ENCODE measurements around the gene GAGE12J. TPM values are rescaled to one million over a fixed set of nuclear protein-coding genes. Genes with fewer than 3 reads are reported as not detected.
"Not testable (repeated sequence)": the region's sequence is repeated elsewhere in the genome, so short reads cannot be mapped to it uniquely, and the experiment has no call there.

GAGE12J gene
- total RNA-seq, 3 donors from 2014 or later = not detected

DNA sequence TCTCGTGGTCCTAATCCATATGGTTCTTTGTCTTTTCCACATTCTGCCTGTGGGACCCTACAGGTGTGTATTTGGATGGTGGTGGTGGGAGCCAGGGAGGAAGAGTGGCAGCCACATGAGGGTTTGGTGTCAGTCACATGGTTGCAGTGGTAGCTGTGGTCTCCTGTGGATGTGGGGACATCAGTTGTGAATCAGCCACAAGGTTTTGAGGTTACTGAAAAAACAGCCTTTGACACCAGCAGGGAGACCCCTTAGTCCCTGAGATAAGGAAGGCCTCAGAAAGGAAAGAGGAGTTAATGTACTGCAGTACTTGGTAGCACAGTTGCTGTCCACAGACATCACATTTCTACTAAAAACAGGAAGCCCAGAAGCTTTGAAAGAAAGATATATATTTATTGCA, 34.2 kb upstream of the GAGE12J start:
- TF ChIP-seq, protein P1, sequence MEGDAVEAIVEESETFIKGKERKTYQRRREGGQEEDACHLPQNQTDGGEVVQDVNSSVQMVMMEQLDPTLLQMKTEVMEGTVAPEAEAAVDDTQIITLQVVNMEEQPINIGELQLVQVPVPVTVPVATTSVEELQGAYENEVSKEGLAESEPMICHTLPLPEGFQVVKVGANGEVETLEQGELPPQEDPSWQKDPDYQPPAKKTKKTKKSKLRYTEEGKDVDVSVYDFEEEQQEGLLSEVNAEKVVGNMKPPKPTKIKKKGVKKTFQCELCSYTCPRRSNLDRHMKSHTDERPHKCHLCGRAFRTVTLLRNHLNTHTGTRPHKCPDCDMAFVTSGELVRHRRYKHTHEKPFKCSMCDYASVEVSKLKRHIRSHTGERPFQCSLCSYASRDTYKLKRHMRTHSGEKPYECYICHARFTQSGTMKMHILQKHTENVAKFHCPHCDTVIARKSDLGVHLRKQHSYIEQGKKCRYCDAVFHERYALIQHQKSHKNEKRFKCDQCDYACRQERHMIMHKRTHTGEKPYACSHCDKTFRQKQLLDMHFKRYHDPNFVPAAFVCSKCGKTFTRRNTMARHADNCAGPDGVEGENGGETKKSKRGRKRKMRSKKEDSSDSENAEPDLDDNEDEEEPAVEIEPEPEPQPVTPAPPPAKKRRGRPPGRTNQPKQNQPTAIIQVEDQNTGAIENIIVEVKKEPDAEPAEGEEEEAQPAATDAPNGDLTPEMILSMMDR (IDR thresholded peaks at IDR 0.05) = no peak
- no peak for TF ChIP-seq POLR2AphosphoS5 (IDR thresholded peaks at IDR 0.05)
- no peak for TF ChIP-seq POLR2A (IDR thresholded peaks at IDR 0.05)
- DNase-seq (ENCODE audit: low spot score in 2 of 2) = no peak
- H3K4me1 ChIP-seq = no peaks in the 10 kb centered on the region
- peaks cover 0 to 44% of the 10 kb centered on the region in 2 donors for H3K27me3 ChIP-seq
- H3K27ac ChIP-seq = no peak overlapping the region
- intact Hi-C loops (cut with DNase I; ENCODE audit: low total_unique reads) = no loop called here
- H3K4me3 ChIP-seq = no peak overlapping the region
- no peaks in the 10 kb centered on the region for H3K9me3 ChIP-seq
- H3K36me3 ChIP-seq = no peaks in the 10 kb centered on the region

- H3K27ac ChIP-seq = no peak overlapping the region
- H3K27me3 ChIP-seq = peaks cover 0 to 51% of the 10 kb centered on the region in 2 donors
- no peak for DNase-seq (ENCODE audit: low spot score in 2 of 2)
- H3K36me3 ChIP-seq = no peaks in the 10 kb centered on the region
- TF ChIP-seq POLR2AphosphoS5 (IDR thresholded peaks at IDR 0.05) (no peak), POLR2A (IDR thresholded peaks at IDR 0.05) (no peak)
- TF ChIP-seq, protein P1 (IDR thresholded peaks at IDR 0.05) = no peak
- no peaks in the 10 kb centered on the region for H3K4me1 ChIP-seq
- intact Hi-C loops (cut with DNase I; ENCODE audit: low total_unique reads) = no loop called here
- H3K9me3 ChIP-seq = no peaks in the 10 kb centered on the region
- H3K4me3 ChIP-seq = no peak overlapping the region
Observed at GRCh38 chrX:49290215-49290614, 31.6 kb upstream of the GAGE12J start.

- H3K9me3 ChIP-seq = no peaks in the 10 kb centered on the region
- no peak for DNase-seq (ENCODE audit: low spot score in 2 of 2)
- no peak overlapping the region for H3K27ac ChIP-seq
- intact Hi-C loops (cut with DNase I; ENCODE audit: low total_unique reads) = no loop called here
- H3K27me3 ChIP-seq = peaks cover 0 to 35% of the 10 kb centered on the region in 2 donors
- H3K4me1 ChIP-seq = no peaks in the 10 kb centered on the region
- H3K4me3 ChIP-seq = no peak overlapping the region
- H3K36me3 ChIP-seq = no peaks in the 10 kb centered on the region
- TF ChIP-seq, protein P1 (IDR thresholded peaks at IDR 0.05) = peak; percentile 41 to 47 (median 43)
- TF ChIP-seq POLR2A (IDR thresholded peaks at IDR 0.05) = no peak
Observed at GRCh38 chrX:49291615-49292337, 30.1 kb upstream of the GAGE12J start.

DNA sequence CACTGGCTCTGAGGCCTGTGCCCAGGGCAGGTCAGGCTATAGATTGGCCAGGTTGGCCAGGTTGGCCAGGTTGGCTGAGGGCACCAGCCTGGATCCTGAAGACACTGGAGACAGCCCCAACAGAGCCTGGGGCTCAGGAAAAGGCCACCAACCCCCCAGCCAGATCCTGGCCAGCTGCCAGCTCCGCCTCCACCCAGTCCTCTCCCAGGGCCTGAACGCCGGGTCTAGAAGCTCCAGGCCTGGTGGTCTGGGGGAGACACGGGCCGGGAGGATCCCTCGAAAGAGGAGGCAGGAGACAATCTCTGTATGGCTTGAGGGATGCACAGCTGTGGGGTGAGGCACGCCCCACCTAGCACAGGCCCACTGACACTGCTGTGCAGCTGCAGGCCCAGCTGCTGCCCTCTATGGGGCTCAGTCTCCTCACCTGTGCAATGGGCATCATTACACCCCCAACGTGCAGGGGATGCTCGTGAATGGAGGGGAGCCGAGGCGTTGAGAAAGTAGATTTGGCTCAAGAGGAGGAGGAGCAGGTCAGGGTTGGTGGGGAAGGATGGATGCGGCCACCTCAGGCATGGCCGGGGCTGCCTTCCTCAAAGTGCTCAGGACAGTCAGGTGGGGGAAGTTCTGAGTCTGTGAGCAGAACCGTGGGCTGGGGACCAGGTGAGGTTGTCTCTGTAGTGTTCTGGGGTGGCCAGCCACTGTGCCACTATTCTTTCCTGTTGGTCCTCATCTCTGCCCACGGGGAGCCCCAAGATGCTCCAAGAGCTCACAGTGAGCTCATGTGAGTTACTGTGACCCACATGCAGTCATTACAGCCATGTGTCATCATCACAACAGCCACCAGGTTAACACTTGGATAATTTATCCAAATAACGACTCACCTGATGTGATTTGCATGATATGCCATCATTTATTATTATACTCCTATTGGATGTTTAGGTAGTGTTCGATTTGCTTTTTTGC, 29.2 kb upstream of the GAGE12J start:
- no peak for DNase-seq (ENCODE audit: low spot score in 2 of 2)
- TF ChIP-seq POLR2A (IDR thresholded peaks at IDR 0.05) = no peak
- TF ChIP-seq, protein P1 (IDR thresholded peaks at IDR 0.05) = no peak
- TF ChIP-seq POLR2AphosphoS5 (IDR thresholded peaks at IDR 0.05) = no peak
- Histone ChIP-seq H3K36me3 (no peaks in the 10 kb centered on the region), H3K4me3 (no peak overlapping the region), H3K9me3 (no peaks in the 10 kb centered on the region), H3K4me1 (no peaks in the 10 kb centered on the region), H3K27ac (no peak overlapping the region), H3K27me3 (peaks cover 0 to 27% of the 10 kb centered on the region in 2 donors)
- intact Hi-C loops (cut with DNase I; ENCODE audit: low total_unique reads) = no loop called here

- intact Hi-C loops (cut with DNase I; ENCODE audit: low total_unique reads); H3K27ac ChIP-seq; H3K4me3 ChIP-seq; H3K36me3 ChIP-seq; DNase-seq (ENCODE audit: low spot score in 2 of 2); H3K9me3 ChIP-seq; H3K4me1 ChIP-seq: not testable (repeated sequence)
- H3K27me3 ChIP-seq = peaks cover 0 to 21% of the 10 kb centered on the region in 2 donors
Observed at GRCh38 chrX:49299293-49299692, 22.5 kb upstream of the GAGE12J start.
